Kidney (tissue), 22 donors: ENCODE results near the gene C1QL1. TPM values are rescaled to one million over a fixed set of nuclear protein-coding genes. Genes with fewer than 3 reads are reported as not detected.

Experiments used
- DNase-seq, 5 donors: peaks; one replicate each; pipeline ENCODE4 v3.0.0-alpha.2; 2013 to 2020
- FAIRE-seq: peaks from 2 replicates; lab custom pipeline; 2012; peaks lifted over from hg19 to GRCh38; lab: Jason Lieb, UNC
- H3K27ac ChIP-seq, 2 donors: one replicate each; pipeline ENCODE4 v1.7.0; 2013; ENCODE audit warnings: low read depth in 2 of 2, low read length in 2 of 2, inconsistent platforms in 1 of 2
- H3K27me3 ChIP-seq: one replicate; pipeline ENCODE4 v1.7.1; 2013; ENCODE audit warnings: low read length, inconsistent platforms; ENCODE audit not compliant: control insufficient read depth, insufficient read depth
- H3K36me3 ChIP-seq, 3 donors: one replicate each; pipeline versions ENCODE4 v1.7.0 to v1.7.1; 2013; ENCODE audit warnings: low read length in 3 of 3, control low read depth in 1 of 3, inconsistent platforms in 1 of 3; ENCODE audit not compliant: insufficient read depth in 3 of 3, control insufficient read depth in 2 of 3
- H3K4me1 ChIP-seq, 3 donors: one replicate each; pipeline versions ENCODE4 v1.7.0 to v1.7.1; 2013; ENCODE audit warnings: low read length in 3 of 3, inconsistent platforms in 1 of 3, low read depth in 1 of 3; ENCODE audit not compliant: control insufficient read depth in 2 of 3, insufficient read depth in 2 of 3
- H3K4me3 ChIP-seq, 3 donors: one replicate each; pipeline versions ENCODE4 v1.7.0 to v1.8.1; 2013; ENCODE audit warnings: low read length in 3 of 3, control low read depth in 1 of 3, inconsistent platforms in 1 of 3
- H3K9ac ChIP-seq, 3 donors: one replicate each; pipeline versions ENCODE4 v1.7.0 to v1.7.1; 2013; ENCODE audit warnings: low read length in 3 of 3, control low read depth in 1 of 3, inconsistent platforms in 1 of 3
- H3K9me3 ChIP-seq, 3 donors: one replicate each; pipeline versions ENCODE4 v1.7.0 to v1.7.1; 2013; ENCODE audit warnings: low read length in 3 of 3, control low read depth in 1 of 3, inconsistent platforms in 1 of 3; ENCODE audit not compliant: control insufficient read depth in 2 of 3, insufficient read depth in 1 of 3
- intact Hi-C: fragments of 100-400 bp; cut with DNase I; formaldehyde crosslinking; loops from one replicate; pipeline ENCODE4 v1.11.1; 2022
- long read RNA-seq, 10 donors: library from polyadenylated mRNA in 1 of 10; unstranded in 1 of 10; transcript quantifications; one replicate each; pipeline ENCODE4 v2.0.0 and lab custom pipeline, GENCODE V29; 2021 to 2026
- polyA plus RNA-seq: library from polyadenylated mRNA; stranded (reverse); fragments of 350-450 nt; fragmentation: Illumina TruSeq; extraction: RNeasy Lipid Tissue Mini Kit (QIAGEN cat#74804); gene quantifications from one replicate; pipeline ENCODE4 v1.2.3, GENCODE V29; 2014; ENCODE audit warnings: low read depth, low replicate concordance; ENCODE audit not compliant: insufficient read depth
- total RNA-seq: library from RNA; stranded (reverse); fragmentation: NEBNext Ultra II Directional; extraction: Animal tissue kit (Norgen Biotek cat#: 25700); gene quantifications from one replicate; pipeline ENCODE4 v1.2.1, GENCODE V29; 2021
- TF ChIP-seq, protein P1 (sequence below): IDR thresholded peaks from 3 replicates; pipeline ENCODE4 v1.5.1; 2012; ENCODE audit warnings: mild to moderate bottlenecking, moderate library complexity, borderline replicate concordance; ENCODE audit not compliant: insufficient read depth; ENCODE audit errors: extremely low read depth
- donor health status: control.
- donor health status: control.
- donor health status: control.
- donor health status: control.
- donor health status: control.
- donor health status: DM: yes; HTN: yes; CAD: no.
- donor health status: Normal renal cell carcinoma (clear cell type).

The C1QL1 gene
- total RNA-seq (0.76 TPM), polyA plus RNA-seq (25.4 TPM)
- long read RNA-seq, donor 1, partial matches to known transcripts = 0 of 2 reads
- long read RNA-seq, donor 1, other reads (novel, unspliced or antisense) = 0 of 2 reads
- long read RNA-seq, donor 2, partial matches to known transcripts = 0 of 2 reads
- long read RNA-seq, donor 2, other reads (novel, unspliced or antisense) = 0 of 2 reads
- long read RNA-seq, donor 3, partial matches to known transcripts = 0 of 2 reads
- long read RNA-seq, donor 3, other reads (novel, unspliced or antisense) = 0 of 2 reads
- long read RNA-seq, donor 4, partial matches to known transcripts = 0 of 3 reads
- long read RNA-seq, donor 4, other reads (novel, unspliced or antisense) = 0 of 3 reads
- long read RNA-seq, donor 5 = 0 reads
- long read RNA-seq, donor 6, transcript C1QL1-201 (2 exons, 1,295 nt) = major isoform, 6 of 6 reads
- long read RNA-seq, donor 6, partial matches to known transcripts = 0 of 6 reads
- long read RNA-seq, donor 6, other reads (novel, unspliced or antisense) = 0 of 6 reads
- long read RNA-seq, donor 7, partial matches to known transcripts = 0 of 1 reads
- long read RNA-seq, donor 7, other reads (novel, unspliced or antisense) = 1 of 1 reads
- long read RNA-seq, donor 8, partial matches to known transcripts = 0 of 3 reads
- long read RNA-seq, donor 8, other reads (novel, unspliced or antisense) = 0 of 3 reads
- long read RNA-seq, donor 9, partial matches to known transcripts = 0 of 4 reads
- long read RNA-seq, donor 9, other reads (novel, unspliced or antisense) = 0 of 4 reads
- long read RNA-seq, donor 10, partial matches to known transcripts = 0 of 1 reads
- long read RNA-seq, donor 10, other reads (novel, unspliced or antisense) = 0 of 1 reads

GRCh38 chr17:44968225-44969143 is at the start of gene C1QL1:
C1QL1 (minus strand) TSS chr17:44968303; CDS start chr17:44968048, 255 bp downstream.
- intact Hi-C loops = no loop called here
- TF ChIP-seq, protein P1, sequence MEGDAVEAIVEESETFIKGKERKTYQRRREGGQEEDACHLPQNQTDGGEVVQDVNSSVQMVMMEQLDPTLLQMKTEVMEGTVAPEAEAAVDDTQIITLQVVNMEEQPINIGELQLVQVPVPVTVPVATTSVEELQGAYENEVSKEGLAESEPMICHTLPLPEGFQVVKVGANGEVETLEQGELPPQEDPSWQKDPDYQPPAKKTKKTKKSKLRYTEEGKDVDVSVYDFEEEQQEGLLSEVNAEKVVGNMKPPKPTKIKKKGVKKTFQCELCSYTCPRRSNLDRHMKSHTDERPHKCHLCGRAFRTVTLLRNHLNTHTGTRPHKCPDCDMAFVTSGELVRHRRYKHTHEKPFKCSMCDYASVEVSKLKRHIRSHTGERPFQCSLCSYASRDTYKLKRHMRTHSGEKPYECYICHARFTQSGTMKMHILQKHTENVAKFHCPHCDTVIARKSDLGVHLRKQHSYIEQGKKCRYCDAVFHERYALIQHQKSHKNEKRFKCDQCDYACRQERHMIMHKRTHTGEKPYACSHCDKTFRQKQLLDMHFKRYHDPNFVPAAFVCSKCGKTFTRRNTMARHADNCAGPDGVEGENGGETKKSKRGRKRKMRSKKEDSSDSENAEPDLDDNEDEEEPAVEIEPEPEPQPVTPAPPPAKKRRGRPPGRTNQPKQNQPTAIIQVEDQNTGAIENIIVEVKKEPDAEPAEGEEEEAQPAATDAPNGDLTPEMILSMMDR = no peak
- no peak within 1 kb of the TSS for H3K27ac ChIP-seq
- H3K4me1 ChIP-seq = peaks cover 0 to 8% (median 0%) of the 10 kb centered on the region in 3 donors
- H3K27me3 ChIP-seq = peaks cover 17% of the 10 kb centered on the region
- DNase-seq (peak; percentile 94 to 98 (median 96)), FAIRE-seq (no peak)
- H3K36me3 ChIP-seq = no peaks in the 10 kb centered on the region
- H3K9ac ChIP-seq = no peak within 1 kb of the TSS
- no peaks in the 10 kb centered on the region for H3K9me3 ChIP-seq
- peak within 1 kb of the TSS in 2 of 3 donors; percentile 48 to 52 for H3K4me3 ChIP-seq

DNA sequence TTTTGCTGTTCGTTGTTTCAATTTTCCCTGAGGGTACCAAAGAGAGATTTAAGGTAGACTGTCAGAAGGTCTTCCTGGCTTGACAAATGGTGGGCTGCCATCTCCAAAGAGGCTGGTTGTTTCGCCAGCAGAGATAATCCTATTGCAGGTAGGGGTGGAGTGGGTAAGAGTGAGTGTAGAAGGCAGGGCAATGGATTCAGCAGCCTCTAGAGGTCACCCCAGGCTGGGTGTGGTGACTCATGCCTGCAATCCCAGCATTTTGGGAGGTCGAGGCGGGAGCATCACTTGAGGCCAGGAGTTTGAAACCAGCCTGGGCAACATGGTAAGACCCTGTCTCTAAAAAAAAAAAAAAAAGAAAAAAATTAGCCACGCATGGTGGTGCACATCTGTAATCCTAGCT is 48.7 kb upstream of the C1QL1 start:
- H3K36me3 ChIP-seq = no peaks in the 10 kb centered on the region
- no peak for FAIRE-seq
- no peaks in the 10 kb centered on the region for H3K9me3 ChIP-seq

GRCh38 chr17:45016237-45016636 is 48.1 kb upstream of the C1QL1 start:
- H3K27me3 ChIP-seq = no peaks in the 10 kb centered on the region
- H3K4me1 ChIP-seq = peaks cover 3 to 8% (median 6%) of the 10 kb centered on the region in 3 donors
- TF ChIP-seq, protein P1 = no peak
- no peaks in the 10 kb centered on the region for H3K36me3 ChIP-seq
- no peak overlapping the region for H3K27ac ChIP-seq
- DNase-seq (no peak), FAIRE-seq (no peak)
- H3K9me3 ChIP-seq = no peaks in the 10 kb centered on the region
- no peak overlapping the region for H3K9ac ChIP-seq
- no peak overlapping the region for H3K4me3 ChIP-seq
- intact Hi-C loops = no loop called here

More for the DNA sequence above, 48.7 kb upstream of the C1QL1 start:
- Histone ChIP-seq H3K27ac (no peak overlapping the region), H3K4me1 (peaks cover 5 to 13% (median 12%) of the 10 kb centered on the region in 3 donors), H3K27me3 (no peaks in the 10 kb centered on the region), H3K4me3 (no peak overlapping the region), H3K9ac (no peak overlapping the region)
- TF ChIP-seq, protein P1 = no peak
- intact Hi-C loops = no loop called here
- no peak for DNase-seq
